ENCODE measurements around the gene PILRA.

- no peak for TF ChIP-seq GTF2F1 (IDR thresholded peaks at IDR 0.05; ENCODE audit: borderline replicate concordance, low read depth, low read length)
- TF ChIP-seq, protein P1, sequence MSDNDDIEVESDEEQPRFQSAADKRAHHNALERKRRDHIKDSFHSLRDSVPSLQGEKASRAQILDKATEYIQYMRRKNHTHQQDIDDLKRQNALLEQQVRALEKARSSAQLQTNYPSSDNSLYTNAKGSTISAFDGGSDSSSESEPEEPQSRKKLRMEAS (IDR thresholded peaks at IDR 0.05) = no peak
- TF ChIP-seq, protein P2, sequence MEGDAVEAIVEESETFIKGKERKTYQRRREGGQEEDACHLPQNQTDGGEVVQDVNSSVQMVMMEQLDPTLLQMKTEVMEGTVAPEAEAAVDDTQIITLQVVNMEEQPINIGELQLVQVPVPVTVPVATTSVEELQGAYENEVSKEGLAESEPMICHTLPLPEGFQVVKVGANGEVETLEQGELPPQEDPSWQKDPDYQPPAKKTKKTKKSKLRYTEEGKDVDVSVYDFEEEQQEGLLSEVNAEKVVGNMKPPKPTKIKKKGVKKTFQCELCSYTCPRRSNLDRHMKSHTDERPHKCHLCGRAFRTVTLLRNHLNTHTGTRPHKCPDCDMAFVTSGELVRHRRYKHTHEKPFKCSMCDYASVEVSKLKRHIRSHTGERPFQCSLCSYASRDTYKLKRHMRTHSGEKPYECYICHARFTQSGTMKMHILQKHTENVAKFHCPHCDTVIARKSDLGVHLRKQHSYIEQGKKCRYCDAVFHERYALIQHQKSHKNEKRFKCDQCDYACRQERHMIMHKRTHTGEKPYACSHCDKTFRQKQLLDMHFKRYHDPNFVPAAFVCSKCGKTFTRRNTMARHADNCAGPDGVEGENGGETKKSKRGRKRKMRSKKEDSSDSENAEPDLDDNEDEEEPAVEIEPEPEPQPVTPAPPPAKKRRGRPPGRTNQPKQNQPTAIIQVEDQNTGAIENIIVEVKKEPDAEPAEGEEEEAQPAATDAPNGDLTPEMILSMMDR (IDR thresholded peaks at IDR 0.05; ENCODE audit: control extremely low read depth in 1 of 3, insufficient read depth in 1 of 3, low read depth in 1 of 3, low read length in 3 of 3) = no peak
- TF ChIP-seq CBX8 (IDR thresholded peaks at IDR 0.05; ENCODE audit: borderline replicate concordance, low read depth, low read length) = no peak
- no peak for TF ChIP-seq SP1 (IDR thresholded peaks at IDR 0.05; ENCODE audit: low read depth, low read length)
- TF ChIP-seq EGR1 (IDR thresholded peaks at IDR 0.05; ENCODE audit: borderline replicate concordance, low read depth, low read length) = no peak
- no peak for TF ChIP-seq CEBPB (IDR thresholded peaks at IDR 0.05; ENCODE audit: low read depth, low read length)
- TF ChIP-seq CBX5 (IDR thresholded peaks at IDR 0.05; ENCODE audit: low read depth, low read length) = no peak
- no peak for TF ChIP-seq POLR2AphosphoS5 (IDR thresholded peaks at IDR 0.05; ENCODE audit: low read depth, low read length)
- no peak for TF ChIP-seq POLR2A (IDR thresholded peaks at IDR 0.05; ENCODE audit: control extremely low read depth in 1 of 2, low read depth in 2 of 2, low read length in 2 of 2)
- TF ChIP-seq EZH2 (IDR thresholded peaks at IDR 0.05; ENCODE audit: low read depth, low read length, severe bottlenecking) = no peak
These were observed 29.0 kb downstream of the PILRA start for GRCh38 chr7:100402241-100402640.
